A549 treated with Mapracorat at 1 μM for 4 hours (cell line): ENCODE data around the gene IRF2BPL. TPM values are rescaled to one million over a fixed set of nuclear protein-coding genes. Genes with fewer than 3 reads are reported as not detected.

ENCODE experiments used
- total RNA-seq: library from RNA; stranded (reverse); fragments of 200-300 nt; extraction: Qiagen RNA extraction; gene quantifications from 5 replicates; pipeline ENCODE4 v1.2.3, GENCODE V29; 2022

Gene IRF2BPL
- total RNA-seq, result 10.0 to 18.7 TPM (median 17.8 TPM) in 5 replicates

DNA sequence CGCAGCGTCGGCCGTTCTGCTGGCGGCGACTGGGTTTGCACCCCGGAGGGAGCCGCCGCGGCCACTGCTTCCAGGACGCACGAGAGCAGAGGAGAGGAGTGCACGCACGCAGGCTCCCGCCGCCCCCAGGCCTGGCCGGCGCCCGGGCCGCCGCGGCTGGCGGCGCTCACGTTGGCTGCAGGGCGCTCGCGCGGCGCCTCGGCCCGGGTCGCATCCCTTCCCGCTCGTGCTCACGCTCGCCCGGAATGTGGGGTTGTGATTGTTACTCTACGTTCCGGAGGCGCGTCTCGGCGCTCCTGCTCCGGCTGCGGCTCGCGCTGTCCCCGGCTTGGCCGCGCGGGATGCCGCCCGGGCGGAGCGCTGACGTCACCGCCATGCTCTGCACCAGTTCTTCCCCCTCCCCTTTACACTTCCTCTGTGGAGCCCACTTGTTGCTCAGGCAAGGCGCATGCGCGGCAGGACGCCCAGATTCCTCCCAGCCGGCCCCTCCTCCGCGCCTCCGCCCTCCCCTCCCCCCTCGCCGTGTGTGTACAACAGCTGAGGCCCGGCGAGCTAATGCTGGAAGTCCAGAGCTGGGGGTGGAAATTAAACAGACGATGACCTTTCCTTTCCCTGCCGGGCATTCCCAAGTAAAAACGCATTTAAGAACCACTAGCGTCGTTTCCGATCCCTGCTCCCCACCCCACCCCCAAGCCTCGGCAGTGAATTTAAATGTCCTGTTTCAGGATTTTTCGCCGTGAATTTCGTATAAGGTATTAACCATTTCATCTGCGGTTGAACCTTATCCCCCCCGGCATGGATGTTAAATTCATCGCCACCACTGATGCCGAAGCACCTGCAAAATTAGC is at the start of gene IRF2BPL:
Gene IRF2BPL (minus strand): TSS at position 325 of the 848 bp plus-strand sequence. CDS start 916 bp downstream, outside the sequence.

Other genes starting within 250 kb of the IRF2BPL start
- 6.3 to 8.1 TPM (median 7.3 TPM) in 5 replicates for gene ANGEL1, start 215.8 kb downstream of the IRF2BPL start, total RNA-seq
- gene LRRC74A, start 202.3 kb downstream of the IRF2BPL start, total RNA-seq, result not detected in 5 replicates
- 6.4 to 7.2 TPM (median 6.9 TPM) in 5 replicates for gene CIPC, start 69.5 kb upstream of the IRF2BPL start, total RNA-seq
- 0.18 to 0.33 TPM (median 0.21 TPM) in 5 replicates for gene ZDHHC22, start 113.1 kb upstream of the IRF2BPL start, total RNA-seq
- gene TMEM63C, start 153.1 kb upstream of the IRF2BPL start, total RNA-seq, result 2.6 to 4.5 TPM (median 3.6 TPM) in 5 replicates
- not detected in 5 replicates for gene NGB, start 242.5 kb upstream of the IRF2BPL start, total RNA-seq